T-cell (primary cell): ENCODE data around the gene RGS7BP. TPM values are rescaled to one million over a fixed set of nuclear protein-coding genes. Genes with fewer than 3 reads are reported as not detected.

Experiments used
- ATAC-seq, 4 experiments: fragments of 200-7000 bp in 3 of 4; fragments of 150-1000 bp in 1 of 4; cut with Tn5 transposase; replicated peaks in 1 of 4; 1 replicate in 3 of 4; 2 replicates in 1 of 4; pipeline ENCODE4 v1.10.0; 2021; ENCODE audit warnings: moderate library complexity in 3 of 4, mild to moderate bottlenecking in 2 of 4, moderate number of reproducible peaks in 1 of 4
- CTCF ChIA-PET, 2 donors: fragments of 300-600 bp; sonication (Branson Sonifier 250); formaldehyde crosslinking; loops; one replicate each; lab custom pipeline; 2022; ENCODE audit warnings: antibody characterized with exemption in 2 of 2; lab: Charles Lee
- POLR2A ChIA-PET, 2 donors: fragments of 300-600 bp; sonication (Branson Sonifier 250); formaldehyde crosslinking; loops; one replicate each; lab custom pipeline; 2022; ENCODE audit warnings: antibody characterized with exemption in 2 of 2; lab: Charles Lee
- DNase-seq, 35 experiments: peaks; one replicate each; pipeline versions ENCODE4 v3.0.0 to v3.0.0-alpha.2; 2013 to 2023
- H3K27ac ChIP-seq: one replicate; pipeline ENCODE4 v1.5.1; 2013; ENCODE audit warnings: low read length
- H3K27me3 ChIP-seq, 2 experiments: replicated peaks in 1 of 2; 1 replicate in 1 of 2; 2 replicates in 1 of 2; pipeline versions ENCODE4 v1.6.1 to v1.7.0; 2013; ENCODE audit warnings: low read length in 1 of 2, mixed read lengths in 1 of 2; ENCODE audit not compliant: control insufficient read depth in 2 of 2, insufficient read depth in 2 of 2; ENCODE audit errors: extremely low read depth in 1 of 2
- H3K36me3 ChIP-seq, 2 donors: 1 replicate in 1 of 2; 2 replicates in 1 of 2; pipeline versions ENCODE4 v1.6.1 to v1.7.0; 2013; ENCODE audit warnings: low read length in 1 of 2; ENCODE audit not compliant: control insufficient read depth in 2 of 2, insufficient read depth in 1 of 2; ENCODE audit errors: extremely low read depth in 1 of 2
- H3K4me1 ChIP-seq, 2 experiments: 1 replicate in 1 of 2; 2 replicates in 1 of 2; pipeline versions ENCODE4 v1.6.1 to v1.7.0; 2013; ENCODE audit warnings: low read length in 2 of 2, mixed read lengths in 1 of 2; ENCODE audit not compliant: insufficient read depth in 2 of 2, control insufficient read depth in 1 of 2; ENCODE audit errors: extremely low read depth in 1 of 2
- H3K4me3 ChIP-seq, 2 donors: 1 replicate in 1 of 2; 2 replicates in 1 of 2; pipeline versions ENCODE4 v1.5.1 to v1.7.0; 2013; ENCODE audit warnings: mild to moderate bottlenecking in 2 of 2, low read length in 1 of 2, moderate library complexity in 1 of 2; ENCODE audit not compliant: control insufficient read depth in 1 of 2; ENCODE audit errors: extremely low read depth in 1 of 2
- H3K9me3 ChIP-seq: 2 replicates; pipeline ENCODE4 v1.7.0; 2013
- H3K27ac Mint-ChIP-seq, 2 donors: one replicate each; pipeline ENCODE4 v1.8.0; 2020 to 2021; ENCODE audit warnings: mild to moderate bottlenecking in 2 of 2, mixed read lengths in 2 of 2
- H3K27me3 Mint-ChIP-seq, 2 donors: one replicate each; pipeline ENCODE4 v1.8.0; 2021 to 2022; ENCODE audit warnings: mixed read lengths in 2 of 2
- H3K36me3 Mint-ChIP-seq: one replicate; pipeline ENCODE4 v1.8.0; 2021; ENCODE audit warnings: mixed read lengths
- H3K4me1 Mint-ChIP-seq, 3 donors: one replicate each; pipeline ENCODE4 v1.8.0; 2020 to 2022; ENCODE audit warnings: mixed read lengths in 3 of 3, mild to moderate bottlenecking in 1 of 3
- H3K4me3 Mint-ChIP-seq, 3 donors: one replicate each; pipeline ENCODE4 v1.8.0; 2020 to 2022; ENCODE audit warnings: mild to moderate bottlenecking in 3 of 3, mixed read lengths in 3 of 3, moderate library complexity in 3 of 3
- H3K9me3 Mint-ChIP-seq, 3 donors: one replicate each; pipeline ENCODE4 v1.8.0; 2020 to 2022; ENCODE audit warnings: mixed read lengths in 3 of 3
- WGBS: methylation state at CpG from one replicate; pipeline ENCODE4 v1.1.5; 2013; ENCODE audit warnings: missing lambda C conversion rate; ENCODE audit not compliant: insufficient coverage; 5-methylcytosine and 5-hydroxymethylcytosine counted together
- total RNA-seq, 35 experiments: library from RNA in 6 of 35; stranded (reverse) in 6 of 35; fragments of 120-200 nt in 1 of 35; gene quantifications; one replicate each; pipeline versions ENCODE4 v1.2.1 to v1.2.4 and lab custom pipeline; 2013 to 2026

Gene RGS7BP
- total RNA-seq, 5 donors from 2014 or later (not counting 1 experiment from before 2014, with no cell fraction given), result not detected

- no peaks in the 10 kb centered on the region for H3K36me3 Mint-ChIP-seq
- ChIA-PET CTCF (interaction anchor here in 1 of 2 donors (0.6 kb wide), 1 partner anchor 243 kb away, joined by 10 read pairs; no protein-coding TSS in a partner anchor), POLR2A (no interaction called here)
- H3K27ac Mint-ChIP-seq, result no peak overlapping the region
- Histone ChIP-seq H3K4me1 (no peaks in the 10 kb centered on the region), H3K9me3 (no peaks in the 10 kb centered on the region), H3K4me3 (no peak overlapping the region), H3K27ac (no peak overlapping the region), H3K27me3 (peaks cover 3 to 8% of the 10 kb centered on the region in 2 experiments), H3K36me3 (no peaks in the 10 kb centered on the region)
- ATAC-seq (no peak), DNase-seq (no peak)
- WGBS, result 62% methylated on average over 4 of the region's 4 CpGs
- H3K4me1 Mint-ChIP-seq, result no peaks in the 10 kb centered on the region
- H3K27me3 Mint-ChIP-seq, result peaks cover 4 to 14% of the 10 kb centered on the region in 2 donors
- no peaks in the 10 kb centered on the region for H3K9me3 Mint-ChIP-seq
- H3K4me3 Mint-ChIP-seq, result no peak overlapping the region
These were observed 97.9 kb downstream of the RGS7BP start for GRCh38 chr5:64603676-64604075.

DNA sequence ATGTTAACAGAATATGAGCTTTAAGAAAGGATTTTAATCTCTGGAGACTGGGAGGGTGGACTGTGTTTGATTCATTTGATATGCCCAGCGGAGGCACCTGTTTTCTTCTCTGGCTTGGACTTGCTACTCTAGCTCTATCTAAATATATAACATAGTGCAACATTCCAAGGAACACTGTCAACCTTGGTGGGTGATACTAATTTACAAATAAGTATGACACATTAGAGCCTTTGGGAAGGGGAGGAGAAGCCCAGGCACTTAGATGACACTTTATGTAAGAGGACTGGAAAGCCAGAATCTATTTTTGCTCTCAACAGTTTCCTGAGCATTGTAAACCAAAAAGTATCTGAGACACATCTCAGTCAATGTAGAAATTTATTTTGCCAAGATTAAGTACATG lies 101.1 kb downstream of the RGS7BP start:
- Histone ChIP-seq H3K9me3 (no peaks in the 10 kb centered on the region), H3K4me1 (no peaks in the 10 kb centered on the region), H3K27ac (no peak overlapping the region), H3K27me3 (peaks cover 0 to 7% of the 10 kb centered on the region in 2 experiments), H3K36me3 (no peaks in the 10 kb centered on the region), H3K4me3 (no peak overlapping the region)
- WGBS, result no CpG with 5 or more reads among the region's 1 CpG
- DNase-seq (no peak), ATAC-seq (no peak)
- ChIA-PET CTCF (interaction anchor here in 1 of 2 donors (0.6 kb wide), 1 partner anchor 122 kb away, joined by 4 read pairs; no protein-coding TSS in a partner anchor), POLR2A (no interaction called here)
- Mint-ChIP-seq H3K9me3 (no peaks in the 10 kb centered on the region), H3K4me1 (no peaks in the 10 kb centered on the region), H3K27me3 (peaks cover 8 to 17% of the 10 kb centered on the region in 2 donors), H3K4me3 (no peak overlapping the region), H3K36me3 (no peaks in the 10 kb centered on the region), H3K27ac (no peak overlapping the region)

DNA sequence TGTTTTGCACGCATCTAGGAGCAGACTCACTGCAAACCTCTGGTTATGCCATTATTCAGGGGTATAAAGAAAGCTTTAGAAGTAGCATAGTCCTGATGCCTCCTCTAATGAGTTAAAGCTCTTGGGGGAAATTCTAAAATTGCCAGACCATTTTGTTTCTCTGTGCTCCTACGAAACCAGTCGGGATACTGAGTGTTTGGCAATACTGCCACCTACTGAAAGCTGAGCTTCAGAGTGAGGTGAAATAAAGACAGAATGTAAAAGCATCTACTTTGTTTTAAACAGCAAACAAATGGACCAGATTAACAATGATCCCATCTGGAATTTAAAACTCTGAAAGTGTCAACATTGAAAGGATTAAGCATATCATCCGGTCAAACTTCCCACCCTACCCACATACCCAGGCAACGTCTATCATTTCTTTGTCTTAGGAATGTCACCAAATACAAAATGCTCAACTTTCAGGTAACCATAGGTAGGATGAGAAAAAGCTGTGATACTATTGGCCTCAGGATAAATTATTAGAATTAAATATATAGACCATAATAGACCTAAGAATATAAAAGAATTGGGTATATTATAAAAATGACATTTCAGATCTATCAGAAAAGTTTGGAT lies 106.6 kb downstream of the RGS7BP start:
- Mint-ChIP-seq H3K4me3 (no peak overlapping the region), H3K4me1 (no peaks in the 10 kb centered on the region), H3K9me3 (no peaks in the 10 kb centered on the region), H3K36me3 (no peaks in the 10 kb centered on the region), H3K27me3 (peaks cover 13 to 17% of the 10 kb centered on the region in 2 donors), H3K27ac (no peak overlapping the region)
- 40% methylated on average over 3 of the region's 5 CpGs for WGBS
- no peaks in the 10 kb centered on the region for H3K4me1 ChIP-seq
- H3K4me3 ChIP-seq, result no peak overlapping the region
- ChIA-PET POLR2A (interaction anchor here in 1 of 2 donors (0.6 kb wide), 1 partner anchor 1254 kb away, joined by 3 read pairs; no protein-coding TSS in a partner anchor), CTCF (interaction anchor here in 1 of 2 donors (0.6 to 1.1 kb wide), 3 partner anchors 380 to 388 kb away, joined by 3 to 6 read pairs (median 4); no protein-coding TSS in a partner anchor)
- ATAC-seq (no peak), DNase-seq (peak in 1 of 35 experiments; percentile 6)
- peaks cover 0 to 3% of the 10 kb centered on the region in 2 experiments for H3K27me3 ChIP-seq
- H3K9me3 ChIP-seq, result no peaks in the 10 kb centered on the region
- H3K27ac ChIP-seq, result no peak overlapping the region
- H3K36me3 ChIP-seq, result no peaks in the 10 kb centered on the region

GRCh38 chr5:64615895-64616294 lies 110.1 kb downstream of the RGS7BP start:
- H3K9me3 Mint-ChIP-seq, result no peaks in the 10 kb centered on the region
- H3K4me3 Mint-ChIP-seq, result no peak overlapping the region
- Histone ChIP-seq H3K27ac (no peak overlapping the region), H3K4me1 (no peaks in the 10 kb centered on the region), H3K36me3 (no peaks in the 10 kb centered on the region), H3K4me3 (no peak overlapping the region), H3K27me3 (peaks cover 0 to 3% of the 10 kb centered on the region in 2 experiments), H3K9me3 (no peaks in the 10 kb centered on the region)
- no peak overlapping the region for H3K27ac Mint-ChIP-seq
- ChIA-PET CTCF (no interaction called here), POLR2A (no interaction called here)
- no peak for DNase-seq
- H3K27me3 Mint-ChIP-seq, result peaks cover 6 to 11% of the 10 kb centered on the region in 2 donors
- no CpG with 5 or more reads among the region's 3 CpGs for WGBS
- H3K36me3 Mint-ChIP-seq, result no peaks in the 10 kb centered on the region
- ATAC-seq, result no peak
- no peaks in the 10 kb centered on the region for H3K4me1 Mint-ChIP-seq

- no peak for DNase-seq
- no peaks in the 10 kb centered on the region for H3K9me3 ChIP-seq
- no peak overlapping the region for H3K4me3 ChIP-seq
- Mint-ChIP-seq H3K9me3 (no peaks in the 10 kb centered on the region), H3K36me3 (no peaks in the 10 kb centered on the region), H3K4me1 (no peaks in the 10 kb centered on the region), H3K27ac (no peak overlapping the region), H3K4me3 (no peak overlapping the region), H3K27me3 (peaks cover 19 to 31% of the 10 kb centered on the region in 2 donors)
- ChIA-PET CTCF (no interaction called here), POLR2A (no interaction called here)
- H3K27ac ChIP-seq, result no peak overlapping the region
- 96% methylated on average over 2 of the region's 3 CpGs for WGBS
- peaks cover 0 to 3% of the 10 kb centered on the region in 2 experiments for H3K27me3 ChIP-seq
- H3K36me3 ChIP-seq, result no peaks in the 10 kb centered on the region
- no peak for ATAC-seq
- no peaks in the 10 kb centered on the region for H3K4me1 ChIP-seq
These were observed 113.8 kb downstream of the RGS7BP start for GRCh38 chr5:64619609-64620008.

DNA sequence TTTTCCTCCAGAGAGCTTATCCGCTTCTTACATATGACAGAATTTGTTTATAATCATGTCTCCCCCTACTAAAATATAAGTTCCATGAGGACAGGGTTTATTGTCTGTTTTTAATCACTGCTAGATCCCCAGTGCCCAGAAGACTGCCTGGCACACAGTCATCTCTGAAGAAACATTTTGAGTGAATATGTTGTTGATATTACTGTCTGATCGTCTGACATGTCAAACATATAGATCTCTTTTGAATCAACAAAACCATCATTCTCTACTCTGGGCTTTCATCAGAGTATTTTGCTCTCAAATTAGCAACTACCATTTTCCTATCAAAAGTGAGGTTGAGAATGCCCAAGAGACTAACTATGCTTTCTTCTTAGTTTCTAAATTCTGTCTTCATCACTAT lies 117.2 kb downstream of the RGS7BP start:
- Mint-ChIP-seq H3K4me3 (no peak overlapping the region), H3K27ac (no peak overlapping the region), H3K4me1 (no peaks in the 10 kb centered on the region), H3K36me3 (no peaks in the 10 kb centered on the region), H3K27me3 (peaks cover 23 to 28% of the 10 kb centered on the region in 2 donors), H3K9me3 (no peaks in the 10 kb centered on the region)
- no peak overlapping the region for H3K27ac ChIP-seq
- DNase-seq, result no peak
- CTCF ChIA-PET, result interaction anchor here in 1 of 2 donors (0.6 to 1.5 kb wide), 4 partner anchors 12 to 921 kb away, joined by 3 to 5 read pairs (median 3); no protein-coding TSS in a partner anchor
- POLR2A ChIA-PET, result interaction anchor here in 1 of 2 donors (0.6 kb wide), 1 partner anchor 18 kb away, joined by 3 read pairs; no protein-coding TSS in a partner anchor
- WGBS, result no CpG with 5 or more reads among the region's 2 CpGs
- H3K9me3 ChIP-seq, result no peaks in the 10 kb centered on the region
- H3K4me3 ChIP-seq, result no peak overlapping the region
- no peaks in the 10 kb centered on the region for H3K4me1 ChIP-seq
- no peak for ATAC-seq
- H3K27me3 ChIP-seq, result peaks cover 0 to 2% of the 10 kb centered on the region in 2 experiments
- H3K36me3 ChIP-seq, result no peaks in the 10 kb centered on the region
